Mesendoderm (in vitro differentiated cells): ENCODE measurements around the gene JAGN1.
"Not testable (repeated sequence)": the region's sequence is repeated elsewhere in the genome, so short reads cannot be mapped to it uniquely, and the experiment has no call there.

ENCODE experiments used
- DNase-seq: peaks from one replicate; pipeline ENCODE4 v3.0.0; 2013
- H2AK5ac ChIP-seq: 2 replicates; pipeline ENCODE4 v1.6.1; 2013; ENCODE audit warnings: low read length, inconsistent platforms
- H2BK120ac ChIP-seq: 2 replicates; pipeline ENCODE4 v1.6.1; 2013; ENCODE audit warnings: low read depth, mild to moderate bottlenecking, low read length, moderate library complexity, mixed read lengths
- H2BK15ac ChIP-seq: replicated peaks from 2 replicates; pipeline ENCODE4 v1.6.1; 2013; ENCODE audit warnings: low read depth, mild to moderate bottlenecking, moderate library complexity
- H2BK5ac ChIP-seq: 2 replicates; pipeline ENCODE4 v1.6.1; 2013; ENCODE audit warnings: low read length, inconsistent platforms
- H3K18ac ChIP-seq: 2 replicates; pipeline ENCODE4 v1.6.1; 2013; ENCODE audit warnings: mild to moderate bottlenecking, low read length, mixed read lengths
- H3K23ac ChIP-seq: one replicate; pipeline ENCODE4 v1.6.1; 2013; ENCODE audit warnings: low read length
- H3K27ac ChIP-seq: 2 replicates; pipeline ENCODE4 v1.5.1; 2013; ENCODE audit warnings: low read depth, mild to moderate bottlenecking, inconsistent platforms, low read length, moderate library complexity
- H3K27me3 ChIP-seq: 2 replicates; pipeline ENCODE4 v1.6.1; 2013; ENCODE audit warnings: low read length, control low read depth, mild to moderate bottlenecking, inconsistent platforms; ENCODE audit not compliant: insufficient read depth, poor library complexity
- H3K36me3 ChIP-seq: 2 replicates; pipeline ENCODE4 v1.6.1; 2013; ENCODE audit warnings: low read length, inconsistent platforms; ENCODE audit not compliant: control insufficient read depth, insufficient read depth
- H3K4ac ChIP-seq: one replicate; pipeline ENCODE4 v1.6.1; 2013; ENCODE audit warnings: low read depth, mild to moderate bottlenecking, low read length, moderate library complexity
- H3K4me1 ChIP-seq: 2 replicates; pipeline ENCODE4 v1.6.1; 2013; ENCODE audit warnings: low read depth, low read length, inconsistent platforms; ENCODE audit not compliant: control insufficient read depth
- H3K4me2 ChIP-seq: 2 replicates; pipeline ENCODE4 v1.6.1; 2013; ENCODE audit warnings: low read length
- H3K4me3 ChIP-seq: 2 replicates; pipeline ENCODE4 v1.5.1; 2013; ENCODE audit warnings: mild to moderate bottlenecking, low read length
- H3K56ac ChIP-seq: one replicate; pipeline ENCODE4 v1.6.1; 2013; ENCODE audit warnings: low read length
- H3K79me1 ChIP-seq: 2 replicates; pipeline ENCODE4 v1.6.1; 2013; ENCODE audit warnings: low read length, inconsistent platforms
- H3K79me2 ChIP-seq: 2 replicates; pipeline ENCODE4 v1.6.1; 2013; ENCODE audit warnings: mild to moderate bottlenecking, low read length; ENCODE audit not compliant: control insufficient read depth, insufficient read depth
- H3K9ac ChIP-seq: 2 replicates; pipeline ENCODE4 v1.6.1; 2013; ENCODE audit warnings: low read length, inconsistent platforms
- H4K5ac ChIP-seq: one replicate; pipeline ENCODE4 v1.6.1; 2013; ENCODE audit warnings: low read length
- H4K8ac ChIP-seq: one replicate; pipeline ENCODE4 v1.6.1; 2013; ENCODE audit warnings: low read depth, mild to moderate bottlenecking, control low read depth, low read length, moderate library complexity
- WGBS: extraction: QIAGEN DNeasy Blood & Tissue Kit; methylation state at CpG from one replicate; pipeline ENCODE4 v1.1.7; 2013; ENCODE audit warnings: low lambda C conversion rate, missing lambda C conversion rate; ENCODE audit not compliant: insufficient coverage; ENCODE audit errors: extremely low coverage; 5-methylcytosine and 5-hydroxymethylcytosine counted together

JAGN1 gene

GRCh38 chr3:9869955-9870354, 20.5 kb upstream of the JAGN1 start:
- no peaks in the 10 kb centered on the region for H3K27me3 ChIP-seq
- H3K4me2 ChIP-seq, result no peak overlapping the region
- no peak overlapping the region for H2AK5ac ChIP-seq
- no peak overlapping the region for H2BK15ac ChIP-seq
- H2BK120ac ChIP-seq, result no peak overlapping the region
- H3K27ac ChIP-seq, result no peak overlapping the region
- H3K23ac ChIP-seq, result no peak overlapping the region
- no peak overlapping the region for H3K4ac ChIP-seq
- no CpG with 5 or more reads among the region's 5 CpGs for WGBS
- H3K79me2 ChIP-seq, result no peaks in the 10 kb centered on the region
- H3K56ac ChIP-seq, result no peak overlapping the region
- H2BK5ac ChIP-seq, result no peak overlapping the region
- H3K9ac ChIP-seq, result no peak overlapping the region
- DNase-seq, result no peak
- no peak overlapping the region for H3K4me3 ChIP-seq
- H3K18ac ChIP-seq, result no peak overlapping the region
- H4K5ac ChIP-seq, result no peak overlapping the region
- H4K8ac ChIP-seq, result no peak overlapping the region
- no peaks in the 10 kb centered on the region for H3K4me1 ChIP-seq
- no peaks in the 10 kb centered on the region for H3K79me1 ChIP-seq
- H3K36me3 ChIP-seq, result no peaks in the 10 kb centered on the region

- no peak for DNase-seq
- no peak overlapping the region for H2AK5ac ChIP-seq
- no peak overlapping the region for H3K23ac ChIP-seq
- H3K79me2 ChIP-seq, result no peaks in the 10 kb centered on the region
- H3K18ac ChIP-seq, result no peak overlapping the region
- H3K4ac ChIP-seq, result no peak overlapping the region
- no peak overlapping the region for H3K9ac ChIP-seq
- no peak overlapping the region for H2BK120ac ChIP-seq
- no peaks in the 10 kb centered on the region for H3K36me3 ChIP-seq
- no peak overlapping the region for H2BK15ac ChIP-seq
- no CpG with 5 or more reads among the region's 1 CpG for WGBS
- H4K5ac ChIP-seq, result no peak overlapping the region
- H3K4me1 ChIP-seq, result no peaks in the 10 kb centered on the region
- H3K4me3 ChIP-seq, result no peak overlapping the region
- H4K8ac ChIP-seq, result no peak overlapping the region
- no peak overlapping the region for H3K27ac ChIP-seq
- no peak overlapping the region for H3K56ac ChIP-seq
- no peak overlapping the region for H3K4me2 ChIP-seq
- no peaks in the 10 kb centered on the region for H3K79me1 ChIP-seq
- no peaks in the 10 kb centered on the region for H3K27me3 ChIP-seq
- no peak overlapping the region for H2BK5ac ChIP-seq
Observed at GRCh38 chr3:9870978-9871377, 19.4 kb upstream of the JAGN1 start.

- not testable (repeated sequence) for H3K56ac ChIP-seq, H3K4me1 ChIP-seq, H4K8ac ChIP-seq, H2BK5ac ChIP-seq, H4K5ac ChIP-seq, H2BK15ac ChIP-seq, H3K9ac ChIP-seq, H2BK120ac ChIP-seq, DNase-seq, H3K79me1 ChIP-seq, H3K18ac ChIP-seq, H3K4ac ChIP-seq, H3K4me2 ChIP-seq, H2AK5ac ChIP-seq, H3K27me3 ChIP-seq, H3K79me2 ChIP-seq, H3K27ac ChIP-seq, H3K36me3 ChIP-seq, H3K23ac ChIP-seq, H3K4me3 ChIP-seq
- WGBS, result no CpG with 5 or more reads among the region's 5 CpGs
Observed at GRCh38 chr3:9872067-9872466, 18.3 kb upstream of the JAGN1 start.

- no peak overlapping the region for H3K4me3 ChIP-seq
- no peaks in the 10 kb centered on the region for H3K27me3 ChIP-seq
- H3K9ac ChIP-seq, result no peak overlapping the region
- no peaks in the 10 kb centered on the region for H3K36me3 ChIP-seq
- H4K5ac ChIP-seq, result no peak overlapping the region
- H3K79me1 ChIP-seq, result no peaks in the 10 kb centered on the region
- DNase-seq, result no peak
- no peak overlapping the region for H2BK15ac ChIP-seq
- no peak overlapping the region for H3K4ac ChIP-seq
- H2BK5ac ChIP-seq, result no peak overlapping the region
- H3K4me1 ChIP-seq, result no peaks in the 10 kb centered on the region
- no peak overlapping the region for H3K23ac ChIP-seq
- H3K56ac ChIP-seq, result no peak overlapping the region
- H4K8ac ChIP-seq, result no peak overlapping the region
- no peak overlapping the region for H3K4me2 ChIP-seq
- H2AK5ac ChIP-seq, result no peak overlapping the region
- H3K18ac ChIP-seq, result no peak overlapping the region
- H3K79me2 ChIP-seq, result no peaks in the 10 kb centered on the region
- no peak overlapping the region for H3K27ac ChIP-seq
- no peak overlapping the region for H2BK120ac ChIP-seq
Observed at GRCh38 chr3:9875448-9875847, 15.0 kb upstream of the JAGN1 start.

- H3K27me3 ChIP-seq, H3K4me1 ChIP-seq, H3K18ac ChIP-seq, H3K9ac ChIP-seq, H4K5ac ChIP-seq, H3K36me3 ChIP-seq, H3K79me2 ChIP-seq, H3K79me1 ChIP-seq, H3K56ac ChIP-seq, H2BK15ac ChIP-seq, H3K4me3 ChIP-seq, H3K4me2 ChIP-seq, H2AK5ac ChIP-seq, H4K8ac ChIP-seq, H2BK120ac ChIP-seq, H3K23ac ChIP-seq, H2BK5ac ChIP-seq, H3K4ac ChIP-seq, DNase-seq, H3K27ac ChIP-seq: not testable (repeated sequence)
- no CpG with 5 or more reads among the region's 4 CpGs for WGBS
Observed at GRCh38 chr3:9876255-9876654, 14.2 kb upstream of the JAGN1 start.

- Histone ChIP-seq H2BK15ac (no peak overlapping the region), H4K8ac (no peak overlapping the region), H3K79me1 (no peaks in the 10 kb centered on the region), H3K27ac (no peak overlapping the region), H3K9ac (no peak overlapping the region), H3K4me1 (no peaks in the 10 kb centered on the region), H2AK5ac (no peak overlapping the region), H3K4me2 (no peak overlapping the region), H2BK120ac (no peak overlapping the region), H3K4me3 (no peak overlapping the region), H2BK5ac (no peak overlapping the region), H3K27me3 (no peaks in the 10 kb centered on the region), H3K56ac (no peak overlapping the region), H3K18ac (no peak overlapping the region), H3K79me2 (no peaks in the 10 kb centered on the region), H3K4ac (no peak overlapping the region), H3K36me3 (no peaks in the 10 kb centered on the region), H4K5ac (no peak overlapping the region), H3K23ac (no peak overlapping the region)
- DNase-seq, result no peak
- WGBS, result no CpG with 5 or more reads among the region's 12 CpGs
Observed at GRCh38 chr3:9876991-9877390, 13.4 kb upstream of the JAGN1 start.
